IMR-90 (cell line): Measurements from ENCODE around the gene PTGES. TPM values are rescaled to one million over a fixed set of nuclear protein-coding genes. Genes with fewer than 3 reads are reported as not detected.

Experiments
- MAFK ChIP-seq: IDR thresholded peaks from 2 replicates; pipeline ENCODE4 v1.6.1; 2012; ENCODE audit warnings: low read depth, low read length, improper control_type of control experiment
- polyA plus RNA-seq, 3 experiments: library from polyadenylated mRNA; depleted of rRNA; stranded (reverse); fragments of >200 nt; gene quantifications; 2 replicates each; pipeline ENCODE4 v1.2.3, GENCODE V29; 2012; ENCODE audit warnings: low replicate concordance in 1 of 3
- total RNA-seq: library from RNA; depleted of rRNA; stranded (reverse); fragments of >200 nt; gene quantifications from 2 replicates; pipeline ENCODE4 v1.2.3, GENCODE V29; 2012
- TF ChIP-seq, protein P1 (sequence below): fragments of 150-350 bp; IDR thresholded peaks from 2 replicates; pipeline ENCODE4 v1.6.1; 2017; ENCODE audit warnings: mild to moderate bottlenecking, antibody characterized with exemption, low read length, low read depth

The PTGES gene
- total and polyA plus RNA-seq, 2 of the 4 experiments (the other 2 are of a cell fraction): 3.2 to 6.3 TPM

GRCh38 chr9:129751841-129752801, 721 bp downstream of the PTGES start (continued):
- no peak for TF ChIP-seq MAFK
- TF ChIP-seq, protein P1, sequence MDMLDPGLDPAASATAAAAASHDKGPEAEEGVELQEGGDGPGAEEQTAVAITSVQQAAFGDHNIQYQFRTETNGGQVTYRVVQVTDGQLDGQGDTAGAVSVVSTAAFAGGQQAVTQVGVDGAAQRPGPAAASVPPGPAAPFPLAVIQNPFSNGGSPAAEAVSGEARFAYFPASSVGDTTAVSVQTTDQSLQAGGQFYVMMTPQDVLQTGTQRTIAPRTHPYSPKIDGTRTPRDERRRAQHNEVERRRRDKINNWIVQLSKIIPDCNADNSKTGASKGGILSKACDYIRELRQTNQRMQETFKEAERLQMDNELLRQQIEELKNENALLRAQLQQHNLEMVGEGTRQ: no peak
